HUES48 (cell line): ENCODE results near the gene HOXB5.

Experiments used
- H3K27ac ChIP-seq: one replicate; pipeline ENCODE4 v1.7.0; 2013; ENCODE audit warnings: low read depth, low read length, inconsistent platforms
- H3K27me3 ChIP-seq: 2 replicates; pipeline ENCODE4 v1.6.1; 2013; ENCODE audit warnings: mild to moderate bottlenecking, low read length; ENCODE audit not compliant: control insufficient read depth, insufficient read depth
- H3K36me3 ChIP-seq: 2 replicates; pipeline ENCODE4 v1.6.1; 2013; ENCODE audit warnings: low read length; ENCODE audit not compliant: control insufficient read depth, insufficient read depth
- H3K4me1 ChIP-seq: 2 replicates; pipeline ENCODE4 v1.6.1; 2013; ENCODE audit warnings: mild to moderate bottlenecking, low read length; ENCODE audit not compliant: control insufficient read depth, insufficient read depth
- H3K4me3 ChIP-seq: 2 replicates; pipeline ENCODE4 v1.5.1; 2013; ENCODE audit warnings: mild to moderate bottlenecking, low read depth, low read length
- H3K9ac ChIP-seq: 2 replicates; pipeline ENCODE4 v1.6.1; 2013; ENCODE audit warnings: mild to moderate bottlenecking, low read depth, low read length, moderate library complexity
- H3K9me3 ChIP-seq: 2 replicates; pipeline ENCODE4 v1.6.1; 2013; ENCODE audit warnings: low read length; ENCODE audit not compliant: control insufficient read depth, insufficient read depth

Gene HOXB5

GRCh38 chr17:48567209-48567608 is 26.4 kb downstream of the HOXB5 start:
- Histone ChIP-seq H3K9ac (no peak overlapping the region), H3K27me3 (peaks cover 100% of the 10 kb centered on the region), H3K4me1 (peaks cover 17% of the 10 kb centered on the region; the same call in 1 of the 2 replicates), H3K9me3 (peaks cover 3% of the 10 kb centered on the region; the same call in 1 of the 2 replicates), H3K4me3 (no peak overlapping the region), H3K27ac (no peak overlapping the region), H3K36me3 (no peaks in the 10 kb centered on the region)

GRCh38 chr17:48566717-48567116 is 26.9 kb downstream of the HOXB5 start:
- no peak overlapping the region for H3K9ac ChIP-seq

GRCh38 chr17:48565925-48566710 is 27.5 kb downstream of the HOXB5 start:
- H3K27ac ChIP-seq, result no peak overlapping the region
- H3K27me3 ChIP-seq, result peaks cover 100% of the 10 kb centered on the region
- H3K9me3 ChIP-seq, result peaks cover 3% of the 10 kb centered on the region; the same call in 1 of the 2 replicates
- H3K4me1 ChIP-seq, result peaks cover 17% of the 10 kb centered on the region; the same call in 1 of the 2 replicates
- H3K36me3 ChIP-seq, result no peaks in the 10 kb centered on the region
- no peak overlapping the region for H3K9ac ChIP-seq
- no peak overlapping the region for H3K4me3 ChIP-seq

More at GRCh38 chr17:48566717-48567116, 26.9 kb downstream of the HOXB5 start:
- H3K4me1 ChIP-seq, result peaks cover 17% of the 10 kb centered on the region; the same call in 1 of the 2 replicates
- H3K27me3 ChIP-seq, result peaks cover 100% of the 10 kb centered on the region
- H3K36me3 ChIP-seq, result no peaks in the 10 kb centered on the region
- H3K27ac ChIP-seq, result no peak overlapping the region
- H3K4me3 ChIP-seq, result no peak overlapping the region
- H3K9me3 ChIP-seq, result peaks cover 3% of the 10 kb centered on the region; the same call in 1 of the 2 replicates

GRCh38 chr17:48565022-48565554 is 28.5 kb downstream of the HOXB5 start:
- Histone ChIP-seq H3K4me1 (peaks cover 12% of the 10 kb centered on the region; the same call in 1 of the 2 replicates), H3K36me3 (no peaks in the 10 kb centered on the region), H3K9me3 (peaks cover 3% of the 10 kb centered on the region; the same call in 1 of the 2 replicates), H3K9ac (no peak overlapping the region), H3K4me3 (no peak overlapping the region), H3K27me3 (peaks cover 100% of the 10 kb centered on the region), H3K27ac (no peak overlapping the region)

- Histone ChIP-seq H3K27ac (no peak overlapping the region), H3K4me3 (0 out of 2 replicates have a peak overlapping the region, but pooled peaks have one; percentile 28), H3K9ac (no peak overlapping the region), H3K36me3 (no peaks in the 10 kb centered on the region), H3K27me3 (peaks cover 100% of the 10 kb centered on the region), H3K4me1 (peaks cover 13% of the 10 kb centered on the region; the same call in 1 of the 2 replicates), H3K9me3 (peaks cover 3% of the 10 kb centered on the region; the same call in 1 of the 2 replicates)
Observed at GRCh38 chr17:48564188-48565021, 29.2 kb downstream of the HOXB5 start.

- Histone ChIP-seq H3K36me3 (no peaks in the 10 kb centered on the region), H3K4me3 (no peak overlapping the region), H3K9me3 (peaks cover 3% of the 10 kb centered on the region; the same call in 1 of the 2 replicates), H3K27me3 (peaks cover 100% of the 10 kb centered on the region), H3K4me1 (peaks cover 16% of the 10 kb centered on the region; the same call in 1 of the 2 replicates), H3K9ac (no peak overlapping the region), H3K27ac (no peak overlapping the region)
Observed at GRCh38 chr17:48563867-48564187, 29.8 kb downstream of the HOXB5 start.

- Histone ChIP-seq H3K4me3 (no peak overlapping the region), H3K4me1 (peaks cover 16% of the 10 kb centered on the region; the same call in 1 of the 2 replicates), H3K36me3 (no peaks in the 10 kb centered on the region), H3K9me3 (peaks cover 3% of the 10 kb centered on the region; the same call in 1 of the 2 replicates), H3K27me3 (peaks cover 100% of the 10 kb centered on the region), H3K27ac (no peak overlapping the region), H3K9ac (no peak overlapping the region)
Observed at GRCh38 chr17:48563385-48563838, 30.2 kb downstream of the HOXB5 start.

- H3K27me3 ChIP-seq, result peaks cover 100% of the 10 kb centered on the region
- H3K9ac ChIP-seq, result no peak overlapping the region
- no peak overlapping the region for H3K4me3 ChIP-seq
- H3K27ac ChIP-seq, result no peak overlapping the region
- peaks cover 15% of the 10 kb centered on the region; the same call in 1 of the 2 replicates for H3K4me1 ChIP-seq
- peaks cover 3% of the 10 kb centered on the region; the same call in 1 of the 2 replicates for H3K9me3 ChIP-seq
- H3K36me3 ChIP-seq, result no peaks in the 10 kb centered on the region
Observed at GRCh38 chr17:48562934-48563333, 30.6 kb downstream of the HOXB5 start.

GRCh38 chr17:48561884-48562810 is 31.4 kb downstream of the HOXB5 start:
- peaks cover 100% of the 10 kb centered on the region for H3K27me3 ChIP-seq
- no peak overlapping the region for H3K27ac ChIP-seq
- no peak overlapping the region for H3K9ac ChIP-seq
- peaks cover 3% of the 10 kb centered on the region; the same call in 1 of the 2 replicates for H3K9me3 ChIP-seq
- no peaks in the 10 kb centered on the region for H3K36me3 ChIP-seq
- no peak overlapping the region for H3K4me3 ChIP-seq
- H3K4me1 ChIP-seq, result peaks cover 7% of the 10 kb centered on the region; the same call in 1 of the 2 replicates
